Natural killer cell (primary cell): Measurements from ENCODE around the gene FRMD4A. TPM values are rescaled to one million over a fixed set of nuclear protein-coding genes. Genes with fewer than 3 reads are reported as not detected.

ENCODE experiments used
- ATAC-seq, 3 donors: fragments of 150-1000 bp in 2 of 3; fragments of 200-7000 bp in 1 of 3; cut with Tn5 transposase; 1 replicate in 1 of 3; 2 replicates in 2 of 3; pipeline ENCODE4 v1.10.0; 2021; ENCODE audit warnings: mild to moderate bottlenecking in 2 of 3, moderate library complexity in 2 of 3
- DNase-seq, 2 donors: peaks; one replicate each; pipeline versions ENCODE4 v3.0.0 to v3.0.0-alpha.2; 2013 to 2021; ENCODE audit warnings: mixed read lengths in 1 of 2
- H3K27ac ChIP-seq: one replicate; pipeline ENCODE4 v1.5.1; 2013; ENCODE audit warnings: mild to moderate bottlenecking, low read length
- H3K27me3 ChIP-seq: one replicate; pipeline ENCODE4 v1.6.1; 2013; ENCODE audit warnings: low read length; ENCODE audit not compliant: control insufficient read depth, insufficient read depth
- H3K36me3 ChIP-seq: one replicate; pipeline ENCODE4 v1.6.1; 2013; ENCODE audit warnings: low read length; ENCODE audit not compliant: control insufficient read depth, insufficient read depth
- H3K4me1 ChIP-seq: one replicate; pipeline ENCODE4 v1.6.1; 2013; ENCODE audit warnings: low read length; ENCODE audit not compliant: control insufficient read depth, insufficient read depth
- H3K4me3 ChIP-seq: one replicate; pipeline ENCODE4 v1.5.1; 2013; ENCODE audit warnings: low read length
- H3K9me3 ChIP-seq: one replicate; pipeline ENCODE4 v1.6.1; 2013; ENCODE audit warnings: low read length; ENCODE audit not compliant: control insufficient read depth, insufficient read depth
- H3K27ac Mint-ChIP-seq, 2 donors: one replicate each; pipeline ENCODE4 v1.8.0; 2022; ENCODE audit warnings: mild to moderate bottlenecking in 2 of 2, mixed read lengths in 2 of 2, moderate library complexity in 1 of 2
- H3K27me3 Mint-ChIP-seq, 2 donors: one replicate each; pipeline ENCODE4 v1.8.0; 2022; ENCODE audit warnings: low read depth in 2 of 2, mixed read lengths in 2 of 2
- H3K36me3 Mint-ChIP-seq: one replicate; pipeline ENCODE4 v1.8.0; 2022; ENCODE audit warnings: mixed read lengths
- H3K4me1 Mint-ChIP-seq, 2 donors: one replicate each; pipeline ENCODE4 v1.8.0; 2022; ENCODE audit warnings: mixed read lengths in 2 of 2
- H3K4me3 Mint-ChIP-seq: one replicate; pipeline ENCODE4 v1.8.0; 2022; ENCODE audit warnings: mild to moderate bottlenecking, moderate library complexity, mixed read lengths
- H3K9me3 Mint-ChIP-seq, 2 donors: one replicate each; pipeline ENCODE4 v1.8.0; 2022; ENCODE audit warnings: mixed read lengths in 2 of 2
- CTCF ChIP-seq: fragments of 200-600 bp; IDR thresholded peaks from one replicate; pipeline ENCODE4 v1.8.0; 2022; ENCODE audit warnings: antibody characterized with exemption
- WGBS: methylation state at CpG from one replicate; pipeline ENCODE4 v1.1.7; 2013; ENCODE audit warnings: missing lambda C conversion rate; ENCODE audit not compliant: insufficient coverage; 5-methylcytosine and 5-hydroxymethylcytosine counted together
- intact Hi-C: fragments of 100-400 bp; cut with micrococcal nuclease; formaldehyde crosslinking; loops from one replicate; pipeline ENCODE4 v1.14.2; 2022
- total RNA-seq, 4 donors: library from RNA; stranded (reverse); fragments of 120-200 nt in 1 of 4; gene quantifications; one replicate each; pipeline versions ENCODE4 v1.2.3 to v1.2.4, GENCODE V29; 2013 to 2022

The FRMD4A gene
- total RNA-seq, 3 donors from 2014 or later (not counting 1 experiment from before 2014, with no cell fraction given): 0.36 to 0.38 TPM; not detected in 1

- Mint-ChIP-seq H3K36me3 (no peaks in the 10 kb centered on the region), H3K27ac (no peak overlapping the region), H3K4me3 (no peak overlapping the region), H3K9me3 (peaks cover 3% of the 10 kb centered on the region in 2 donors), H3K27me3 (peaks cover 28 to 49% of the 10 kb centered on the region in 2 donors), H3K4me1 (no peaks in the 10 kb centered on the region)
- DNase-seq (no peak), ATAC-seq (no peak)
- intact Hi-C loops: no loop called here
- no peak overlapping the region for H3K27ac ChIP-seq
- whole genome bisulfite sequencing: 69% methylated on average over 17 of the region's 17 CpGs
- H3K4me1 ChIP-seq: no peaks in the 10 kb centered on the region
- no peak overlapping the region for H3K4me3 ChIP-seq
- peaks cover 4% of the 10 kb centered on the region for H3K27me3 ChIP-seq
- H3K9me3 ChIP-seq: peaks cover 2% of the 10 kb centered on the region
- no peak for TF ChIP-seq CTCF
- no peaks in the 10 kb centered on the region for H3K36me3 ChIP-seq
Observed at GRCh38 chr10:14022954-14023672, 307.6 kb downstream of the FRMD4A start.

GRCh38 chr10:14022052-14022451 lies 308.7 kb downstream of the FRMD4A start:
- peaks cover 2% of the 10 kb centered on the region for H3K9me3 ChIP-seq
- WGBS: 66% methylated on average over 4 of the region's 4 CpGs
- no peaks in the 10 kb centered on the region for H3K4me1 ChIP-seq
- ATAC-seq (no peak), DNase-seq (no peak)
- Mint-ChIP-seq H3K27ac (no peak overlapping the region), H3K9me3 (peaks cover 3% of the 10 kb centered on the region in 2 donors), H3K27me3 (peaks cover 28 to 53% of the 10 kb centered on the region in 2 donors), H3K4me1 (no peaks in the 10 kb centered on the region), H3K36me3 (no peaks in the 10 kb centered on the region), H3K4me3 (no peak overlapping the region)
- no peak overlapping the region for H3K4me3 ChIP-seq
- no peaks in the 10 kb centered on the region for H3K36me3 ChIP-seq
- no peak for TF ChIP-seq CTCF
- intact Hi-C loops: no loop called here
- H3K27ac ChIP-seq: no peak overlapping the region
- H3K27me3 ChIP-seq: peaks cover 4% of the 10 kb centered on the region

- no peaks in the 10 kb centered on the region for H3K4me1 Mint-ChIP-seq
- H3K27me3 Mint-ChIP-seq: peaks cover 35 to 56% of the 10 kb centered on the region in 2 donors
- H3K9me3 ChIP-seq: peaks cover 2% of the 10 kb centered on the region
- DNase-seq: no peak
- H3K4me3 ChIP-seq: no peak overlapping the region
- H3K4me3 Mint-ChIP-seq: no peak overlapping the region
- H3K27ac Mint-ChIP-seq: no peak overlapping the region
- intact Hi-C loops: no loop called here
- H3K27ac ChIP-seq: no peak overlapping the region
- peaks cover 3% of the 10 kb centered on the region in 2 donors for H3K9me3 Mint-ChIP-seq
- H3K27me3 ChIP-seq: peaks cover 4% of the 10 kb centered on the region
- 80% methylated on average over 9 of the region's 9 CpGs for WGBS
- no peak for TF ChIP-seq CTCF
- no peaks in the 10 kb centered on the region for H3K4me1 ChIP-seq
- H3K36me3 ChIP-seq: no peaks in the 10 kb centered on the region
- no peaks in the 10 kb centered on the region for H3K36me3 Mint-ChIP-seq
- no peak for ATAC-seq
Observed at GRCh38 chr10:14020037-14020664, 310.6 kb downstream of the FRMD4A start.
